ENCODE measurements around the gene PDGFA. TPM values are rescaled to one million over a fixed set of nuclear protein-coding genes. Genes with fewer than 3 reads are reported as not detected.

Gene PDGFA
- total and polyA plus RNA-seq, 2 experiments from 2014 or later, result 35.6 to 43.1 TPM

- Mint-ChIP-seq H3K4me3 (no peak overlapping the region), H3K4me1 (peaks cover 8% of the 10 kb centered on the region; the same call in 2 of the 3 replicates), H3K9me3 (no peaks in the 10 kb centered on the region), H3K36me3 (ENCODE audit: low read depth) (peaks cover 56% of the 10 kb centered on the region), H3K27ac (no peak overlapping the region), H3K27me3 (ENCODE audit: insufficient read depth, low read depth, poor library complexity) (peaks cover 7% of the 10 kb centered on the region)
- Histone ChIP-seq H3K4me3 (no peak overlapping the region), H4K20me1 (replicated peaks; ENCODE audit: insufficient read depth) (no peaks in the 10 kb centered on the region; the same call in 1 of the 2 replicates), H3K9me2 (ENCODE audit: insufficient read depth) (no peaks in the 10 kb centered on the region), H3K4me2 (no peak overlapping the region), H3K4me1 (ENCODE audit: insufficient read depth) (no peaks in the 10 kb centered on the region), H3K79me2 (replicated peaks; ENCODE audit: insufficient read depth) (no peaks in the 10 kb centered on the region; the same call in 1 of the 2 replicates), H3K36me3 (ENCODE audit: insufficient read depth) (no peaks in the 10 kb centered on the region; the same call in 1 of the 2 replicates), H3K27me3 (ENCODE audit: insufficient read depth) (no peaks in the 10 kb centered on the region), H3F3A (replicated peaks; ENCODE audit: low read depth) (no peaks in the 10 kb centered on the region), H2AFZ (no peak overlapping the region), H3K27ac (ENCODE audit: low read depth) (no peak overlapping the region)
- no peak for DNase-seq (ENCODE audit: low spot score)
- TF ChIP-seq ETS1 (IDR thresholded peaks at IDR 0.05), result no peak
- no peak for TF ChIP-seq CREB1 (CRISPR knock-in tag; IDR thresholded peaks at IDR 0.05; ENCODE audit: low read depth)
- TF ChIP-seq JUNB (IDR thresholded peaks at IDR 0.05; ENCODE audit: unreplicated experiment), result no peak
- no peak for TF ChIP-seq NANOG (IDR thresholded peaks at IDR 0.05; ENCODE audit: borderline replicate concordance)
- no peak for TF ChIP-seq CTCF (conservative IDR thresholded peaks at IDR 0.05; ENCODE audit: low read depth in 2 of 2)
- TF ChIP-seq POLR2AphosphoS5 (IDR thresholded peaks at IDR 0.05; ENCODE audit: low read depth), result no peak
- no peak for TF ChIP-seq ZNF331 (CRISPR knock-in tag; IDR thresholded peaks at IDR 0.05; ENCODE audit: low read depth)
- TF ChIP-seq STAT1 (IDR thresholded peaks at IDR 0.05; ENCODE audit: unreplicated experiment), result no peak
- TF ChIP-seq ZNF462 (CRISPR knock-in tag; IDR thresholded peaks at IDR 0.05), result no peak
- no peak for TF ChIP-seq ZNF114 (CRISPR knock-in tag; IDR thresholded peaks at IDR 0.05)
- TF ChIP-seq EZH2 (IDR thresholded peaks at IDR 0.05; ENCODE audit: low read depth, unreplicated experiment), result no peak
- TF ChIP-seq REST (IDR thresholded peaks at IDR 0.05; ENCODE audit: unreplicated experiment), result no peak
- TF ChIP-seq EZH2phosphoT487 (IDR thresholded peaks at IDR 0.05; ENCODE audit: unreplicated experiment), result no peak
- ATAC-seq, result no peak
Observed at GRCh38 chr7:506391-506831, 13.2 kb downstream of the PDGFA start.

Measured in GM23338 (cell line).